Stimulated activated naive CD8-positive, alpha-beta T cell treated with anti-CD3 and anti-CD28 coated beads, Interleukin-15, Interleukin-2, amounts not matched to agents 100 U/mL and 50 U/mL, for 24 hours (primary cell): ENCODE data around the gene ZNF417.
A peak's percentile ranks its signal among the peaks of the same experiment; 100 is the strongest.
"Not testable (repeated sequence)": the region's sequence is repeated elsewhere in the genome, so short reads cannot be mapped to it uniquely, and the experiment has no call there.

Experiments used
- ATAC-seq: fragments of 150-1000 bp; cut with Tn5 transposase; one replicate; pipeline ENCODE4 v1.10.0; 2021
- DNase-seq: peaks from one replicate; pipeline ENCODE4 v3.0.0; 2021

The ZNF417 gene

GRCh38 chr19:57916168-57916995, at the start of gene ZNF417:
Gene ZNF417, minus strand, starts transcription at chr19:57916592. Its CDS starts 181 bp downstream, at chr19:57916411.
- peak; percentile 100 for ATAC-seq
- DNase-seq, result peak; percentile 78

DNA sequence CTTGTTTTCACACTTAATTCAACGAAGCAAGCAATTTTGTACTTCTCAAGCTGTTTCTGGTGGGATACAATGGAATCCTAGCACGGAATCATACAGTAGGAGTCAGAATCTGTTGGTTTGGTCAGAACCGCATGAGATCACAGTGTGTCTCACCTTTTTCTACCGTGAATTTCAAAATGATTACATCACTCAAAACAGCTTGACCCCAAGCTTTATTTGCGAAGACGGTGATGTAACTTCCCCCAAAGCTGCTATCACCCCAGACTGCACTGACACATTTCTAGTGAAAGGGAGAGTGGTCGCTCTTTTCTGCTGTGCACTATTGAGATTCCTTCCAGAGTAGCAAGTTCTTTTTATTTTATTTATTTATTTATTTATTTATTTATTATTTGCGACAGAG, 48.4 kb upstream of the ZNF417 start:
- DNase-seq (no peak), ATAC-seq (no peak)

DNA sequence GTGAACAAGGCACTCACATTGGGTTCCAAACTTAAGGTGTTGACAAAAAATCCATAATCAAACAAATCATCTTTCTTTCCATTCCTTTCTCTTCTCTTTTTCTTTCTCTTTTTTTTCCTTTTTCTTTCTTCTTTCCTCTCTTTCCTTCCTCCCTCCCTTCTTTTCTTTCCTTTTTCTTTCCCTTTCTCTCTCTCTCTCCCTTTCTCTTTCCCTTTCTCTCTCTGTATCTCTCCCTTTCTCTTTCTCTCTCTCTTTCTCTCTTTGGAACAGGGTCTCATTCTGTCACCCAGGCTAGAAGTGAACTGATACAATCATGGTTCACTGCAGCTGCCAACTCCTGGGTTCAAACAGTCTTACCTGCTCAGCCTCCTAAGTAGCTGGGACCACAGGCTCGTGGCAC, 45.4 kb upstream of the ZNF417 start:
- DNase-seq, result no peak
- ATAC-seq, result no peak

- DNase-seq (no peak), ATAC-seq (no peak)
Observed at GRCh38 chr19:57954996-57955395, 38.6 kb upstream of the ZNF417 start.

DNA sequence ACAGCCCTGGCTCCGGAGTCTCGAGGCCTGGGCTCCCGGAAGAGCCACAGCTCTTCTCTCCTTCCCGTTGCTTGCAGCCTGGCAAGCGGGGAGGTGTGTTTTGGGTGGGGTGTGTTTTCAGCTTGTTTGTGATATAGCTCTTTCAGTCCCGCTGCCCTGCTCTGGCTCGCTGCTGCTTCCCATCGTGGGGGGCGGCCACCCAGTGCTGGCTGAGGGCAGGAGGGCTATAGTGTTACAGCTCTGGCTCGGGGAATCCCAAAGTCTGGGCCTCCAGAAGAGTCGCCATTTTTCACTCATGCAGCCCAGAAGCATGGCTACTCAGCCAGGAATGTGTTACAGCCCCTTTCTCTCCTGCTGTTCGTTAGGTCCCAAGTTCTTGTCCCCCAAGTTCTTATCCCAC, 33.3 kb upstream of the ZNF417 start:
- no peak for DNase-seq
- ATAC-seq, result no peak

GRCh38 chr19:57949296-57949695, 32.9 kb upstream of the ZNF417 start:
- DNase-seq (no peak), ATAC-seq (no peak)

DNA sequence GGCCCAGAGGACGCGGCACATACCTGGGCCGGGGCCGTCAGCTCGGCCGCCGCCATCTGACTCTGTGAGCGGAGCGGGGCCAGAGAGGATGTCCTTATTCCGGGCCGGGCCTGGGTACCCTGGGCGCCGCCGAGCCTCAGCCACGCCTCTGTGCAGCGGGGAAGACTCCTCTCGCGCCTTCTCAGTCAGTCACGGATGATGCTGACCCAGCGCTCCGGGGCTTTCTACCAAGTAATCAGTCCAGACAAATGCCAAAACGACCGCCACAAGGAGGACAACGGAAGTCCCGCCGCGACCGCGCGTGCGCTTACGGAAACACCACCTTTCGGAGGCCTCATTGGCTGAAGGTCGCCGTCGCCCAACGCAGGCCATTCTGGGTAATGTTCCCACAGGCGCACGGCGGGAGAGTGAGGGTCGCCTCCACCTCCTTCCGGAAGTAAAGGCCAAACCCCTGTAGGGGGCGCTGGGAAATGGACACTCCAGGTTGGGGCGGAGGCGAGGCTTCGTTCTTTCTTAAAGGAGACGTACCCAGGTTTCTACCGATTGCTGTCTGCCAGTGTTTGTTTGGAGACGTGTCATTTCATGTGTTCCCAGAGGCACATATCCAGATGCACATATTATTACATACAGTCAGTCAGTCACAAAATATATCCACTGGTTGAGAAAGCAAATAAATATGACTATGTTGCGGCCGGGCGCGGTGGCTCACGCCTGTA, 31.2 kb upstream of the ZNF417 start, which contains the start of gene ZNF256:
Gene ZNF256, minus strand, starts transcription at position 288 of the 716 bp plus-strand sequence. Its CDS starts 232 bp downstream, at position 56.
- ATAC-seq (peak; percentile 98), DNase-seq (peak; percentile 93)

- peak; percentile 1 for ATAC-seq
- no peak for DNase-seq
Observed at GRCh38 chr19:57947088-57947418, 30.7 kb upstream of the ZNF417 start.

DNA sequence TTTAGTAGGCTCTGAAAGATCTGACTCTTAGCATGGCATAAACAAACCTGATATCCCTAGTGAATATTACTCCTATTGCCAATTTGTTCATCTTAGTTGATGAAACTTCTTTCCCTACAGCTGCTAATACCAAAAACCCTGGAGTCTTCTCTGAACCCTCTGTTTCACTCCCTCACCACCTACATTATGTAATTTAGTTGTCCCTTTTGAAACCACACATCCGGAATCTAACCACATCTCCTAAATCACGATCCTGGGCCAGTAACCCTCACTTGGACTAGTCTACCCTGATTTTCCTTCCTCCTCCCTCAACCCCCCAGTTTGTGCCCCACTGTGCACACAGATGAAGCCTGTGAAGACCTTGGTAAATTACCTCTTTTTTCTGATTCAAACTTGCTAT, 29.9 kb upstream of the ZNF417 start:
- no peak for DNase-seq
- ATAC-seq, result no peak

DNA sequence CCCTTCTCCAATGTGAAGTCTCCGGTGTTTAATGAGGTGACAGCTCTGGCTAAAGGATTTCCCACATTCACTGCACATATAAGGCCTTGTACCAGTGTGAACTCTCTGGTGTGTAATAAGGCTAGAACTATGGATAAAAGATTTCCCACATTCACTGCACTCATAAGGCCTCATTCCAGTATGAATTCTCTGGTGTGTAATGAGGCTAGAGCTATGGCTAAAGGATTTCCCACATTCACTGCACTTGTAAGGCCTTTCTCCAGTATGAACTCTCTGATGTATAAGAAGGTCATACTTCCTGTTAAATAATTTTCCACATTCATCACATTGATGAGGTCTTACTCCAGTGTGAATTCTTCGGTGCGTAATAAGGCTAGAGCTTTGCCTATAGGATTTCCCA, 25.2 kb upstream of the ZNF417 start:
- ATAC-seq (no peak), DNase-seq (no peak)

GRCh38 chr19:57935731-57936130, 19.3 kb upstream of the ZNF417 start:
- ATAC-seq (no peak), DNase-seq (no peak)

DNA sequence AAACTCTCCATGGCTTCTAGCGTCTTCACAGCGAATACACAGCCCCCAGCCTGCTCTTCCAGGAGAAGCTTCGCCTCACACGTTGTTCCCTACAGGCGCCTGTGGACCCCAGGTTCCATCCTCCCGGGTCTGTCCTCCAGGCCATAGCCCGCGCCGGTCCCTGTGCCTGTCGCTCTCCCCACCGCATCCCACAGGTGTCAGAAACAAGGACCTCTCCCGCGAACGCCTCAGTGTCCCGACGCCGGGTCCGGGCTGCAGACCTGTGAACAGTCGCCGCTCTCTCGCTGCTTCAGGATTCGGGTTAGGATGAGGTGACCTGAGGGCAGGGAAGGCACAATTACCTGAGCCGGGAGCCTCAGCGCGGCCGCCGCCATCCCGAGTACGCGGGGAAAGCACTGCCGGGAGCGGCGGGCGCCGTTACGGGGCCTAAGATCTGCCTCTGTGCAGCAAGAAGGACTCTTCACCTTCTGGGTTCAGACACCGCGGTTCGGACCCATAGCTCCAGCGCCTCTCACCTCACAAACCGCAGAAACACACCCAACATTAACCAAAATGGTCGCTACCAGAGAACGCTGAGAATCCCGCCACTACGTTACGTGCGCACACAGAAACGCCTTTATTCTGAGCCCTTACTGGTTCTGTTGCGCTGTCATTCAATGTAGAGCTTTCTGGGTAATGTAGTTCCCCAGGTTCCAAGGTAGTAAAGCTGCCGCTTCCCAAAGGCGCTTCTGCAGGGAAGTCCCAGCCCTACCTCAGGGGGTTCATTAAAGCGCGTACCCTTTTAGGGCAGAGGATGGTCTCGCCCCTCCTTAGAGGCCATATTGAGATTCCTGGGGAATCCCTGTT, 18.7 kb upstream of the ZNF417 start, which contains the start of gene ZNF418:
Gene ZNF418, minus strand, starts transcription at position 583 of the 846 bp plus-strand sequence. CDS start 1,580 bp downstream, outside the sequence.
- ATAC-seq (peak; percentile 89), DNase-seq (peak; percentile 35)

GRCh38 chr19:57927587-57927986, 11.2 kb upstream of the ZNF417 start:
- ATAC-seq (no peak), DNase-seq (no peak)

- ATAC-seq (no peak), DNase-seq (no peak)
Observed at GRCh38 chr19:57914531-57914930, 1.9 kb downstream of the ZNF417 start.

- ATAC-seq, result no peak
Observed at GRCh38 chr19:57907394-57907793, 9.0 kb downstream of the ZNF417 start.

DNA sequence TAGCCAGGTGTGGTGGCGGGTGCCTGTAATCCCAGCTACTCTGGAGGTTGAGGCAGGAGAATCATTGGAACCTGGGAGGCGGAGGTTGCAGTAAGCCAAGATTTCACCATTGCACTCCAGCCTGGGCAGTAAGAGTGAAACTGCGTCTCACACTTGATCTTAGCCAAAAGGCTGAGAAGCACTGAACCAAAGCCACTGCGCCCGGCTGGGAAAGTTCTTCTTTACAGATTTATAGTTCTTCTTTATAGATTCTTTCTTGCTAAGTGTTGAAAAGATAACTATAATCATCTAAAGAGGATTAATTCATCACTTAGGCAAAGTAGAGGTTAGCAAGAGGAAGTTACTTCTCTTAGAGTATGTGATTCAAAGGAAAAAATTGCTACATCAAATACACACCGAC, 11.1 kb downstream of the ZNF417 start:
- no peak for ATAC-seq
- DNase-seq, result no peak

More at GRCh38 chr19:57907394-57907793, 9.0 kb downstream of the ZNF417 start:
- no peak for DNase-seq

GRCh38 chr19:57903618-57904184, 12.7 kb downstream of the ZNF417 start:
- DNase-seq (no peak), ATAC-seq (no peak)

- ATAC-seq, result no peak
- no peak for DNase-seq
Observed at GRCh38 chr19:57900311-57900710, 16.1 kb downstream of the ZNF417 start.

DNA sequence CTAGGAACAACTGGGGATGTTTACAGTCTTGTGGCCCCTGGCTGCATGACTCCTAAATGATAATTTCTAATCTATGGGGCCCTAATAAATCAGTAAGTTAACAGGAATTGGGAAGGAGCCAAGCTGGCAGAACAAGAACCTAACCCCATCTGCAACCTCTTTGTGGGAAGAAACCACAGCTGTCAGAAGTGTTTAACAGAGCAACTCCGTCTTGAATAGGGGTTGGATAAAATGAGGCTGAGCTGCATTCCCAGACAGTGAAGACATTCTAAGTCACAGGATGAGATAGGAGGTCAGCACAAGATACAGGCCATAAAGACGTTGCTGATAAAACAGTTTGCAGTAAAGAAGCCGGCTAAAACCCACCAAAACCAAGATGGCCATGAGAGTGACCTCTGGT, 25.7 kb downstream of the ZNF417 start:
- not testable (repeated sequence) for ATAC-seq, DNase-seq

DNA sequence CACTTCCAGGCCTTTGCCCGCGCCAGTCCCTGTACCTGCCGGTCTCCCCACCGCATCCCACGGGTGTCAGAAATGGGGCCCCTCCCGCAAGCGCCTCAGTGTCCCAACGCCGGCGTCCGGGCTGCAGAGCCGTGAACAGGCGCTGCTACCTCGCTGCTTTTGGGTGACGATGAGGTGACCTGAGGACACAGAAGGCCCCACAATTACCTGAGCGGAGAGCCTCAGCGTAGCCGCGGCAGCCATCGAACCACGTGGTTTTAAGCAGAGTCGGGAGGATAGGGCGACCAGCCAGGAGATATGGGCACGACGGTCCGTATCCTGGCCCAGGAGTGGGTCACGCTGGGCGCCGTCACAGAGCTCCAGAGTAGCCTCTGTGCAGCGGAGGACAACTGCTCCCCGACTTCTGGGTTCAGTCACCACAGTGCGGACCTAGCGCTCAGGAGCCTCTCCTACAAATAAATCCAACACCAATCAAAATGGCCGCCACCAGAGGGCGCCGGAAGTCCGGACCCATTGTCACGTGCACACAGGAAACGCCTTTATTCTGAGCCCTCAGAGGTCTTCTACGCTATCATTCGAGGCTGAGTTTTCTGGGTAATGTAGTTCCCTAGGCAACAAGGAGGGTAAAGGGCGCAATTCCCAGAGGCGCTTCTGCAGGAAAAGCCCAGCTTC, 27.7 kb downstream of the ZNF417 start, which contains the start of gene ZNF814:
Gene ZNF814, minus strand, starts transcription at position 478 of the 672 bp plus-strand sequence. Its CDS starts 235 bp downstream, at position 243.
- ATAC-seq, result peak; percentile 94
- peak; percentile 82 for DNase-seq

DNA sequence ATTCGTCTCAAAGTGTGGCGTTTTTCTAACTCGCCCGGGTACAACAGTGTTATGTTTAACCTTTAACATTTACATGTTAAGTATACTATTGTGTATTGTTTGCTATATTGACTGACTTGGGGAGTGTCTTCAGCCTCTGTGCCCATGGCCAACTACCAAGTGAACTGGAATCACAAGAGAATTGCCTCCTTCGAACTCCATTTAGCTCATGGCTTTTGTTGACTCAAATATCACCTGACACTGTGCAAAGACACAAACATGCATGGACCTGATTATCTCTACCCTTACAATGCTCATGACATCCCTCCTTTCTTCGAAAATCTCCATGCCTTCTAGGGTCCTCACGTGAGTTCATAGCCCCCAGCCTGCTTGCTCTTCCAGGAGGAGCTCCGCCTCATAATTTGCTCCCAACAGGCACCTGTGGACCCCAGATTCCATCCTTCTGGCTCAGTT, 28.3 kb downstream of the ZNF417 start:
- DNase-seq, result no peak

More for the DNA sequence above, 28.3 kb downstream of the ZNF417 start:
- no peak for ATAC-seq
